ENCODE data around the gene NKRF.

Gene NKRF

GRCh38 chrX:119552508-119552907 lies 53.7 kb downstream of the NKRF start:
- TF ChIP-seq MYC (IDR thresholded peaks at IDR 0.05; ENCODE audit: low read depth, low read length) (no peak), POLR2A (IDR thresholded peaks at IDR 0.05; ENCODE audit: extremely low read depth, insufficient read length) (no peak), CTCF (IDR thresholded peaks at IDR 0.05; ENCODE audit: low read depth, low read length) (no peak), MAX (IDR thresholded peaks at IDR 0.05; ENCODE audit: low read depth, low read length) (no peak)
- no peak overlapping the region for H3K4me3 ChIP-seq (ENCODE audit: low read depth, low read length)
- no peak for DNase-seq (ENCODE audit: low read depth)

GRCh38 chrX:119549327-119550016 lies 56.8 kb downstream of the NKRF start:
- TF ChIP-seq MAX (IDR thresholded peaks at IDR 0.05; ENCODE audit: low read depth, low read length) (no peak), MYC (IDR thresholded peaks at IDR 0.05; ENCODE audit: low read depth, low read length) (no peak), POLR2A (IDR thresholded peaks at IDR 0.05; ENCODE audit: extremely low read depth, insufficient read length) (no peak), CTCF (IDR thresholded peaks at IDR 0.05; ENCODE audit: low read depth, low read length) (no peak)
- DNase-seq (ENCODE audit: low read depth) = no peak
- H3K4me3 ChIP-seq (ENCODE audit: low read depth, low read length) = no peak overlapping the region

- TF ChIP-seq MAX (IDR thresholded peaks at IDR 0.05; ENCODE audit: low read depth, low read length) = no peak
- no peak for TF ChIP-seq POLR2A (IDR thresholded peaks at IDR 0.05; ENCODE audit: extremely low read depth, insufficient read length)
- TF ChIP-seq CTCF (IDR thresholded peaks at IDR 0.05; ENCODE audit: low read depth, low read length) = no peak
- no peak for TF ChIP-seq MYC (IDR thresholded peaks at IDR 0.05; ENCODE audit: low read depth, low read length)
- H3K4me3 ChIP-seq (ENCODE audit: low read depth, low read length) = no peak overlapping the region
- no peak for DNase-seq (ENCODE audit: low read depth)
These were observed 65.0 kb downstream of the NKRF start for GRCh38 chrX:119541188-119541587.

GRCh38 chrX:119539872-119540271 lies 66.4 kb downstream of the NKRF start:
- H3K4me3 ChIP-seq (ENCODE audit: low read depth, low read length) = no peak overlapping the region
- DNase-seq (ENCODE audit: low read depth) = no peak
- peak; percentile 27 for TF ChIP-seq CTCF (IDR thresholded peaks at IDR 0.05; ENCODE audit: low read depth, low read length)
- no peak for TF ChIP-seq POLR2A (IDR thresholded peaks at IDR 0.05; ENCODE audit: extremely low read depth, insufficient read length)

Measured in NB4 (cell line).